Posterior vena cava (tissue), 2 donors: Measurements from ENCODE around the gene ROR1. TPM values are rescaled to one million over a fixed set of nuclear protein-coding genes. Genes with fewer than 3 reads are reported as not detected.
A peak's percentile ranks its signal among the peaks of the same experiment; 100 is the strongest.

ENCODE experiments used
- DNase-seq: peaks from one replicate; pipeline ENCODE4 v3.0.0-alpha.2; 2020; ENCODE audit warnings: low spot score
- intact Hi-C, 2 donors: fragments of 100-400 bp; cut with DNase I; formaldehyde crosslinking; loops; one replicate each; pipeline versions ENCODE4 v1.14.1 to v1.14.2; 2022 to 2023
- total RNA-seq, 2 donors: library from RNA; stranded (reverse); fragmentation: NEBNext Ultra II Directional; extraction: Animal tissue kit (Norgen Biotek cat#: 25700); gene quantifications; one replicate each; pipeline ENCODE4 v1.2.1, GENCODE V29; 2021
- donor health status: DM: yes; HTN: yes; CAD: no.
- donor health status: DM: yes; HTN: yes; CAD: no.

Gene ROR1
- total RNA-seq, 2 donors from 2014 or later: 19.3 to 25.8 TPM

DNA sequence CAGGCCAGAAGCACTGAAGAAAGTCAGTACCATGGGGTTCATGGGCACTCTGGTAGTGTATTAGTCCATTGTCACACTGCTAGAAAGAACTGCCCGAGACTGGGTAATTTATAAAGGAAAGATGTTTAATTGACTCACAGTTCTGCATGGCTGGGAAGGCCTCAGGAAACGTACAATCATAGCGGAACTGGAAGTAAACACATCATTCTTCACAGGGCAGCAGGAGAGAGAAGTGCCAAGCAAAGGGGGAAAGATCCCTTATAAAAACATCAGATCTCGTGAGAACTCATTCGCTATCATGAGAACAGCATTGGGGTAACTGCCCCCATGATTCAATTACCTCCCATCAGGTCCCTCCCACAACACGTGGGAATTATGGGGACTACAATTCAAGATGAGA, 20.2 kb upstream of the ROR1 start:
- intact Hi-C loops: no loop called here
- no peak for DNase-seq

- intact Hi-C loops: no loop called here
- DNase-seq: no peak
These were observed 17.0 kb upstream of the ROR1 start for GRCh38 chr1:63756839-63757238.

- intact Hi-C loops: no loop called here
- no peak for DNase-seq
These were observed 16.5 kb upstream of the ROR1 start for GRCh38 chr1:63757334-63757733.

- DNase-seq: no peak
- intact Hi-C loops: no loop called here
These were observed 15.0 kb upstream of the ROR1 start for GRCh38 chr1:63758791-63759190.

- intact Hi-C loops: no loop called here
- DNase-seq: no peak
These were observed 14.0 kb upstream of the ROR1 start for GRCh38 chr1:63759778-63760177.

GRCh38 chr1:63770381-63770780, 3.4 kb upstream of the ROR1 start:
- DNase-seq: no peak
- intact Hi-C loops: loop anchor here (10.0 kb wide), 4 partner anchors 76 to 364 kb away; no protein-coding TSS in a partner anchor

DNA sequence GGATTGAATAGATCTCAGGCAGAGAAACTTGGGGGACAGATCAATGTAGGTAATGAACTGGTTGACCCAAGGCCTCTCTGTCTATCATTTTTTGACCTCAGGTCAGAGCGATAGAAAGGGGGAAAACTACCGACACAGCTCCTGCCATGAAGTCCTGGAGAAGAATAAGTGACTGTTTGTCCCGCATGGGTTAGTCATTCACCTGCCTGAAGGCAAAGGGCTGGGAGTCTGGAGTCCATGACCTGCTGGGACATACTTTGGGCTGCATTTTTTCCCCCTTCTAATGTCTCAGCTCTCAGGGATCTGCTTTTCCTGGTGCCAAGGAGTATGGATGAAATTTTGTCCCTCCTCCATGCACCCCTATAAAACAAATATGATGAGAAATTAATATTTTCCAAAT, 1.6 kb upstream of the ROR1 start:
- intact Hi-C loops: loop anchor here (10.0 kb wide), 4 partner anchors 77 to 363 kb away; no protein-coding TSS in a partner anchor
- DNase-seq: no peak

- intact Hi-C loops: loop anchor here (10.0 kb wide), 4 partner anchors 78 to 362 kb away; no protein-coding TSS in a partner anchor
- DNase-seq: no peak
These were observed 941 bp upstream of the ROR1 start for GRCh38 chr1:63772876-63773275.

DNA sequence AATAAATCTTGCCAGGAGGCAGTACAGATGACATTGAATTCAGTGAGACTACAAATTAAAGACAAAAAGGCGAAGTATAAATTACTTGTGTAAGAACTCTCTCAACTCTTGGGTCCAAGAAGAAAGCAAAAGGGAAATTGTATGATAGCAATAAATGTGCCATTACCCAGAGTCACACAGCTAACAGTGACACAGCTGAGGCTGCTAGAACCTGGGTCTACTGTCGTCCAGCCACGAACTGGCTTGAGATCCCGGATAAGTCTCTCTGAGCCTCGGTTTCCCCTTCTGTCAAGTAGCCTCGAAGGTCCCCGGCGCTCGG, 362 bp upstream of the ROR1 start:
- no peak for DNase-seq
- intact Hi-C loops: loop anchor here (10.0 kb wide), 4 partner anchors 79 to 361 kb away; no protein-coding TSS in a partner anchor

- peak; percentile 86 for DNase-seq
- intact Hi-C loops: loop anchor here (10.0 kb wide), 4 partner anchors 80 to 360 kb away; no protein-coding TSS in a partner anchor
These were observed 1.0 kb downstream of the ROR1 start for GRCh38 chr1:63774617-63775417.

GRCh38 chr1:63775418-63776127, 1.8 kb downstream of the ROR1 start:
- DNase-seq: no peak
- intact Hi-C loops: loop anchor here (10.0 kb wide), 4 partner anchors 81 to 359 kb away; no protein-coding TSS in a partner anchor

- no peak for DNase-seq
- intact Hi-C loops: loop anchor here (10.0 kb wide), 4 partner anchors 82 to 358 kb away; no protein-coding TSS in a partner anchor
These were observed 3.5 kb downstream of the ROR1 start for GRCh38 chr1:63777286-63777685.

- intact Hi-C loops: loop anchor here (10.0 kb wide), 4 partner anchors 83 to 357 kb away; no protein-coding TSS in a partner anchor
These were observed 4.4 kb downstream of the ROR1 start for GRCh38 chr1:63777965-63778880.

DNA sequence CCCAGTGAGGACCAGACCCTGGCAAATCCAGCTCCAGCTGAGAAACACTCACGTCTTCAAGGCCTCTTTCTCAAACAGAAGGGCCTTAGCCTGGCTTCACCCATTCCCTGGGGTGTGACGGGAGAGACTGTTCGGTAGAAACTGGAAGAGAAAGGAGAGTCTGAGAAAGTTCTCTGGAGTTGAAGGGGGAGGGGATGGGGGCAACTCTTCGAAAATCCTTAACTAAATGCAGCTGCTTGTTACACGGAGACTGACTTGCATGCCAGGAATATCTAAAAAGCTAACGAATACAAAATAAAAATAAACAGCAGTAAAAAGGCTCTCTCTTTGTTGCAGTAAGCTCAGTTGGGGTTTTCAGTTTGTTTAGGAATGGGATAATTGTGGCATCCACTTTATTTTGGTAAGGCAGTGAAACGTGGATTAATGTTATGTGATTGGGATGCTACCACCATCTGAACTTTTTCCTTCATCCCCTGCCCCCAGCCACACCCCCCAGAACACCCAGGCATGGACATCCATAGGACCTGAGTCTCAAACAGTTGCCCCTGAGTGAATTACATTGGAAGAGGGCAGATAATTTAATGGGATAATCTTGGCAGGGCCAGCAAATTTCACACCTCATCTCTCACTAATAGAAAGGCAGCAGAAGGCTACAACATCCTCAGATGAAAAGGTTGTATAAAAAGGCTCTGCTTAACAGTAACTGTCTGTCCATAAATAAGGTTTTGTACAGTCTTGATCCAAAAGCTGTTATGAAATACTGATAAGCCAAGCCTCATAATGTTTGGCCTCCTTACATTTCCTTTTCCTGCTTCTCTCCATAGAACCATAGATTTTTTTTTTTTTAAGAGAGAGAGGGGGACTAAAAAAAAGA, 5.8 kb downstream of the ROR1 start:
- DNase-seq: no peak
- intact Hi-C loops: loop anchor here (10.0 kb wide), 4 partner anchors 85 to 355 kb away; no protein-coding TSS in a partner anchor

More at GRCh38 chr1:63777965-63778880, 4.4 kb downstream of the ROR1 start:
- no peak for DNase-seq

DNA sequence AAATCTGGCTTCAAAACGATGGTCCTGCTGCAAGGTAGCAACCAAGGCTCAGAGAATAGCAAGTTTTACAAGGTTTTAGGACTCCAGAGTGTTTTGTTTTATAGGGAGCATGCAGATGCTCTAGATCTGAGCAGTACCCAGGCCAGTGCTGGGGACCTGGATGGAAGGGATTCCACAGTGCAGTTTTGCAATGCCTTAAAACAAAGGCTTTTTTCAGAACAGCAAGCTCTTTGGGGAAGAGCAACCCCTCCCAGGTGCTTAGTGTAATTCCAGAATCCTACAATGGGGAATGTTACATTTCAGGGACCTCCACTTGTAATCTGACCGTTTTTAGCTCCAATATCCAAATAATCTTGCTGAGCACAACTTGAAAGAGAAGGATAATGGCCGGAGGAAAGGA, 6.7 kb downstream of the ROR1 start:
- no peak for DNase-seq
- intact Hi-C loops: no loop called here

- DNase-seq: no peak
- intact Hi-C loops: no loop called here
These were observed 9.2 kb downstream of the ROR1 start for GRCh38 chr1:63782982-63783381.

DNA sequence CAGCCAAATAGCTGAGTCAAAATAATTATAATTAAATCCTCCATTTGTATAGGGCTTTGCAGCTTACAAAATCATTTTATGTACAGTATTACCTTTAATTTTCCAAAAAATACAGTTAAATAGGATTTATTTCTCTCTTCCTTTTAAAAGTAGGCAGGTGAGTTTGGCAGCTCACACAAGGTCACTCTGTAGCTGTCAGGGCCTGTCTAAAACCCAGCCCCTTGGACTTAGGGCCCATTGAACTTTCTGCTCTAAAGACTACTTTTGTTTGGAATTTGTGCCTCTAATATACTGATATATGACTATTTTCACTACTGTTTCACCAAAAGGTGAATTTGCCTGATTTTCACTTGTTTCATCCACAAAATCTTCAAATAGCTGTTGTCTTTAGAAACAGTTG, 10.3 kb downstream of the ROR1 start:
- DNase-seq: no peak
- intact Hi-C loops: loop anchor here in 1 of 2 donors (2.0 kb wide), 1 partner anchor 21 kb away; no protein-coding TSS in a partner anchor
